H9 (cell line): ENCODE measurements around the gene TPX2. TPM values are rescaled to one million over a fixed set of nuclear protein-coding genes. Genes with fewer than 3 reads are reported as not detected.

Experiments
- DNase-seq: peaks from one replicate; pipeline ENCODE4 v3.0.0-alpha.2; 2017
- H2AFZ ChIP-seq: one replicate; pipeline ENCODE4 v1.6.1; 2013; ENCODE audit warnings: mild to moderate bottlenecking, low read length, control low read depth, moderate library complexity
- H2AK5ac ChIP-seq: 2 replicates; pipeline ENCODE4 v1.6.1; 2013; ENCODE audit warnings: low read length, control low read depth, mixed read lengths; ENCODE audit not compliant: insufficient read length
- H2BK120ac ChIP-seq: one replicate; pipeline ENCODE4 v1.6.1; 2013; ENCODE audit warnings: low read depth, mild to moderate bottlenecking, low read length, control low read depth, inconsistent platforms; ENCODE audit not compliant: poor library complexity, severe bottlenecking
- H2BK12ac ChIP-seq: 2 replicates; pipeline ENCODE4 v1.6.1; 2013; ENCODE audit warnings: low read length, control low read depth, mixed read lengths, low read depth; ENCODE audit not compliant: insufficient read length
- H2BK15ac ChIP-seq: 2 replicates; pipeline ENCODE4 v1.6.1; 2013; ENCODE audit warnings: low read depth, low read length, control low read depth
- H2BK20ac ChIP-seq: one replicate; pipeline ENCODE4 v1.6.1; 2013; ENCODE audit warnings: low read depth, mild to moderate bottlenecking, low read length, control low read depth, inconsistent platforms; ENCODE audit not compliant: poor library complexity, severe bottlenecking
- H2BK5ac ChIP-seq: 2 replicates; pipeline ENCODE4 v1.6.1; 2013; ENCODE audit warnings: low read length, control low read depth, mixed read lengths; ENCODE audit not compliant: insufficient read length
- H3K14ac ChIP-seq: 2 replicates; pipeline ENCODE4 v1.6.1; 2013; ENCODE audit warnings: low read length, control low read depth; ENCODE audit not compliant: insufficient read depth
- H3K18ac ChIP-seq: 2 replicates; pipeline ENCODE4 v1.6.1; 2013; ENCODE audit warnings: low read depth, mild to moderate bottlenecking, mixed read lengths, low read length, control low read depth; ENCODE audit not compliant: insufficient read length
- H3K23ac ChIP-seq: 2 replicates; pipeline ENCODE4 v1.6.1; 2013; ENCODE audit warnings: low read length, control low read depth, mixed read lengths, low read depth; ENCODE audit not compliant: insufficient read length
- H3K23me2 ChIP-seq: 2 replicates; pipeline ENCODE4 v1.6.1; 2013; ENCODE audit warnings: low read depth, mild to moderate bottlenecking, mixed read lengths, low read length, control low read depth; ENCODE audit not compliant: insufficient read length, poor library complexity, severe bottlenecking
- H3K27ac ChIP-seq: 2 replicates; pipeline ENCODE4 v1.5.1; 2013; ENCODE audit warnings: low read length, control low read depth, mixed read lengths, low read depth; ENCODE audit not compliant: insufficient read length
- H3K27me3 ChIP-seq: 2 replicates; pipeline ENCODE4 v1.6.1; 2013; ENCODE audit warnings: low read length, control low read depth, inconsistent platforms; ENCODE audit not compliant: insufficient read depth
- H3K4ac ChIP-seq: 2 replicates; pipeline ENCODE4 v1.6.1; 2013; ENCODE audit warnings: low read depth, mild to moderate bottlenecking, control low read depth, inconsistent platforms, low read length, moderate library complexity
- H3K4me1 ChIP-seq: 2 replicates; pipeline ENCODE4 v1.6.1; 2013; ENCODE audit warnings: low read length, control low read depth, inconsistent platforms; ENCODE audit not compliant: insufficient read depth
- H3K4me2 ChIP-seq: 2 replicates; pipeline ENCODE4 v1.6.1; 2013; ENCODE audit warnings: low read length, control low read depth, mixed read lengths; ENCODE audit not compliant: insufficient read length, insufficient read depth
- H3K56ac ChIP-seq: 2 replicates; pipeline ENCODE4 v1.6.1; 2013; ENCODE audit warnings: low read depth, mild to moderate bottlenecking, mixed read lengths, low read length, control low read depth; ENCODE audit not compliant: insufficient read length
- H3K79me1 ChIP-seq: 2 replicates; pipeline ENCODE4 v1.6.1; 2013; ENCODE audit warnings: low read depth, mild to moderate bottlenecking, moderate library complexity, low read length, control low read depth, inconsistent platforms; ENCODE audit not compliant: insufficient read depth, poor library complexity, severe bottlenecking
- H3K79me2 ChIP-seq: 2 replicates; pipeline ENCODE4 v1.6.1; 2013; ENCODE audit warnings: low read length, control low read depth, inconsistent platforms; ENCODE audit not compliant: insufficient read depth
- H3K9ac ChIP-seq: 2 replicates; pipeline ENCODE4 v1.6.1; 2013; ENCODE audit warnings: low read length, control low read depth, mixed read lengths; ENCODE audit not compliant: insufficient read length; ENCODE audit errors: extremely low read depth
- H3K9me3 ChIP-seq: one replicate; pipeline ENCODE4 v1.6.1; 2013; ENCODE audit warnings: low read depth, low read length, inconsistent platforms; ENCODE audit not compliant: control insufficient read depth
- H3T11ph ChIP-seq: one replicate; pipeline ENCODE4 v1.6.1; 2013; ENCODE audit warnings: mild to moderate bottlenecking, low read length, control low read depth, inconsistent platforms
- H4K20me1 ChIP-seq: one replicate; pipeline ENCODE4 v1.6.1; 2013; ENCODE audit not compliant: control insufficient read depth, insufficient read length, insufficient read depth
- H4K5ac ChIP-seq: 2 replicates; pipeline ENCODE4 v1.6.1; 2013; ENCODE audit warnings: low read depth, mild to moderate bottlenecking, mixed read lengths, low read length, control low read depth; ENCODE audit not compliant: insufficient read length
- H4K8ac ChIP-seq: replicated peaks from 2 replicates; pipeline ENCODE4 v1.6.1; 2013; ENCODE audit warnings: low read length, control low read depth, mixed read lengths, low read depth; ENCODE audit not compliant: insufficient read length
- H4K91ac ChIP-seq: 2 replicates; pipeline ENCODE4 v1.6.1; 2013; ENCODE audit warnings: low read depth, mild to moderate bottlenecking, moderate library complexity, mixed read lengths, low read length, control low read depth; ENCODE audit not compliant: insufficient read length
- H3K27ac Mint-ChIP-seq, 3 experiments: 2 replicates in 2 of 3; 3 replicates in 1 of 3; pipeline ENCODE4 v1.8.0; 2020 to 2021; ENCODE audit warnings: mixed read lengths in 3 of 3, mild to moderate bottlenecking in 1 of 3, moderate library complexity in 1 of 3
- H3K27me3 Mint-ChIP-seq: 2 replicates; pipeline ENCODE4 v1.8.0; 2021; ENCODE audit warnings: low read depth, mild to moderate bottlenecking, moderate library complexity, mixed read lengths
- H3K36me3 Mint-ChIP-seq, 3 experiments: 2 replicates in 2 of 3; 3 replicates in 1 of 3; pipeline ENCODE4 v1.8.0; 2020 to 2021; ENCODE audit warnings: low read depth in 3 of 3, mixed read lengths in 3 of 3; ENCODE audit not compliant: insufficient read depth in 1 of 3
- H3K4me1 Mint-ChIP-seq, 2 experiments: 2 replicates each; pipeline ENCODE4 v1.8.0; 2020; ENCODE audit warnings: mixed read lengths in 2 of 2
- H3K4me3 Mint-ChIP-seq, 2 experiments: 2 replicates in 1 of 2; 3 replicates in 1 of 2; pipeline ENCODE4 v1.8.0; 2020 to 2021; ENCODE audit warnings: mild to moderate bottlenecking in 2 of 2, mixed read lengths in 2 of 2, moderate library complexity in 1 of 2
- H3K9me3 Mint-ChIP-seq, 2 experiments: 2 replicates in 1 of 2; 3 replicates in 1 of 2; pipeline ENCODE4 v1.8.0; 2020; ENCODE audit warnings: mild to moderate bottlenecking in 2 of 2, mixed read lengths in 2 of 2, moderate library complexity in 1 of 2
- CTCF ChIP-seq: fragments of 200-600 bp; sonication (generic); conservative IDR thresholded peaks from 3 replicates; pipeline ENCODE4 v1.8.0; 2021; ENCODE audit warnings: antibody characterized with exemption, mild to moderate bottlenecking
- WGBS: extraction: QIAGEN DNeasy Blood & Tissue Kit; methylation state at CpG from one replicate; pipeline ENCODE4 v1.1.7; 2013; ENCODE audit warnings: missing lambda C conversion rate, low lambda C conversion rate, mixed read lengths; ENCODE audit not compliant: insufficient read length; ENCODE audit errors: extremely low coverage; 5-methylcytosine and 5-hydroxymethylcytosine counted together
- total RNA-seq: library from RNA; stranded (reverse); gene quantifications from 2 replicates; pipeline ENCODE4 v1.2.1, GENCODE V29; 2021

Gene TPX2
- total RNA-seq, 1 experiment from 2014 or later = 161 TPM

- no peaks in the 10 kb centered on the region for H3K9me3 Mint-ChIP-seq
- Histone ChIP-seq H3K27me3 (no peaks in the 10 kb centered on the region), H3K56ac (no peak overlapping the region), H4K8ac (no peak overlapping the region), H4K91ac (no peak overlapping the region), H2AK5ac (no peak overlapping the region), H3K27ac (no peak overlapping the region), H3K79me1 (peaks cover 3% of the 10 kb centered on the region), H3K18ac (no peak overlapping the region), H3K14ac (no peak overlapping the region), H4K20me1 (no peaks in the 10 kb centered on the region), H3T11ph (no peak overlapping the region), H3K4ac (no peak overlapping the region), H2BK120ac (no peak overlapping the region), H3K23ac (no peak overlapping the region), H2BK15ac (no peak overlapping the region), H3K9me3 (no peaks in the 10 kb centered on the region), H4K5ac (no peak overlapping the region), H2BK12ac (no peak overlapping the region), H3K4me1 (0 out of 2 replicates have a peak, but pooled peaks cover 6% of the 10 kb centered on the region), H2BK20ac (no peak overlapping the region), H2AFZ (no peak overlapping the region), H2BK5ac (no peak overlapping the region), H3K4me2 (no peak overlapping the region), H3K79me2 (no peaks in the 10 kb centered on the region), H3K9ac (no peak overlapping the region), H3K23me2 (peaks cover under 1% of the 10 kb centered on the region)
- H3K27ac Mint-ChIP-seq = peak overlapping the region; percentile 51 to 76 (median 74); a peak in 4 of 7 replicates
- TF ChIP-seq CTCF = no peak
- no peaks in the 10 kb centered on the region for H3K27me3 Mint-ChIP-seq
- H3K4me1 Mint-ChIP-seq = peaks cover 37 to 44% of the 10 kb centered on the region in 2 experiments
- H3K36me3 Mint-ChIP-seq = peaks cover 4 to 47% (median 22%) of the 10 kb centered on the region in 3 experiments; a peak in 6 of 7 replicates
- H3K4me3 Mint-ChIP-seq = no peak overlapping the region
- DNase-seq = no peak
- WGBS = no CpG with 5 or more reads among the region's 6 CpGs
These were observed 40.0 kb upstream of the TPX2 start for GRCh38 chr20:31698803-31699718.
